ENCODE data around the gene CDK6.
"Not testable (repeated sequence)": the region's sequence is repeated elsewhere in the genome, so short reads cannot be mapped to it uniquely, and the experiment has no call there.

CDK6 gene

GRCh38 chr7:92763636-92764423 is 72.5 kb downstream of the CDK6 start:
- no peak for TF ChIP-seq CTCF (IDR thresholded peaks at IDR 0.05; ENCODE audit: low read depth, low read length, missing control alignments)
- no peak overlapping the region for H3K4me3 ChIP-seq (ENCODE audit: low read depth, low read length)
- DNase-seq (ENCODE audit: low read depth), result no peak

- no peak overlapping the region for H3K4me3 ChIP-seq (ENCODE audit: low read depth, low read length)
- no peak for DNase-seq (ENCODE audit: low read depth)
- TF ChIP-seq CTCF (IDR thresholded peaks at IDR 0.05; ENCODE audit: low read depth, low read length, missing control alignments), result no peak
Observed at GRCh38 chr7:92762851-92763250, 73.5 kb downstream of the CDK6 start.

GRCh38 chr7:92761391-92762097 is 74.8 kb downstream of the CDK6 start:
- H3K4me3 ChIP-seq (ENCODE audit: low read depth, low read length), result no peak overlapping the region
- no peak for TF ChIP-seq CTCF (IDR thresholded peaks at IDR 0.05; ENCODE audit: low read depth, low read length, missing control alignments)
- DNase-seq (ENCODE audit: low read depth), result no peak

GRCh38 chr7:92758796-92759431 is 77.5 kb downstream of the CDK6 start:
- H3K4me3 ChIP-seq (ENCODE audit: low read depth, low read length), result no peak overlapping the region
- no peak for TF ChIP-seq CTCF (IDR thresholded peaks at IDR 0.05; ENCODE audit: low read depth, low read length, missing control alignments)
- no peak for DNase-seq (ENCODE audit: low read depth)

- not testable (repeated sequence) for DNase-seq (ENCODE audit: low read depth); H3K4me3 ChIP-seq (ENCODE audit: low read depth, low read length)
Observed at GRCh38 chr7:92757311-92757910, 79.0 kb downstream of the CDK6 start.

- no peak overlapping the region for H3K4me3 ChIP-seq (ENCODE audit: low read depth, low read length)
- no peak for TF ChIP-seq CTCF (IDR thresholded peaks at IDR 0.05; ENCODE audit: low read depth, low read length, missing control alignments)
- no peak for DNase-seq (ENCODE audit: low read depth)
Observed at GRCh38 chr7:92755680-92756079, 80.7 kb downstream of the CDK6 start.
